ENCODE data around the gene TIMM13. TPM values are rescaled to one million over a fixed set of nuclear protein-coding genes. Genes with fewer than 3 reads are reported as not detected.

The TIMM13 gene
- total and polyA plus RNA-seq, 2 of the 8 experiments (the other 6 are each of a cell fraction or from before 2014, with no cell fraction given), result 270 to 275 TPM

DNA sequence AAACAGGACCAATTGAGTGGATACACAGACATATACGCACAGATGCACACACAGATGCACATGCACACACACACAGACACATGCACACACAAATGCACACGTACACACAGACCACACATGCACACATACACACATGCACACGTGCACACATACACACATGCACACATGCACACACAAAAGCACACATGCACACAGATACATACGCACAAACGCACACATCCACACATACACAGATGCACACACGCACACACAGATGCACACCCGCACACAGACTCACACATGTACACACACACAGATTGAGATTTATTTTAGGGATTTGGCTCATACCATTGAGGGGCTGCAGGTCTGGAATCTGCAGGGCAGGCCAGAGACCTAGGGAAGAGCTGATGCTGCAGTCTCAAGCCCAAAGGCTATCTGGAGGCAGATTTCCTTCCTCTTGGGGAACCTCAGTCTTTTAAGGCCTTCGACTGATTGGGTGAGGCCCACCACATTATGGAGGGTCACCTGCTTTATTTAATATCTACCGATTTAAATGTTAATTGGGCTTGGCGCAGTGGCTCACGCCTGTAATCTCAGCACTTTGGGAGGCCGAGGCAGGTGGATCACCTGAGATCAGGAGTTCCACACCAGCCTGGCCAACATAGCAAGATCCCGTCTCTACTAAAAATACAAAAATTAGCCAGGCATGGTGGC is 44.7 kb downstream of the TIMM13 start:
- Histone ChIP-seq H3K9me3 (ENCODE audit: insufficient read depth in 2 of 2, low read depth in 1 of 2, low read length in 1 of 2) (peaks cover 4% of the 10 kb centered on the region in 2 experiments; a peak in 1 of 4 replicates), H3K4me3 (ENCODE audit: extremely low read depth in 1 of 4, insufficient read depth in 2 of 4, low read depth in 3 of 4, low read length in 4 of 4) (no peak overlapping the region), H3K23me2 (ENCODE audit: low read depth, low read length) (no peaks in the 10 kb centered on the region; the same call in 1 of the 2 replicates), H4K8ac (ENCODE audit: extremely low read depth, insufficient read depth, low read length) (no peak overlapping the region), H3K4ac (replicated peaks; ENCODE audit: insufficient read length, low read depth, low read length) (no peak overlapping the region), H3K4me1 (replicated peaks in 1 of 4; ENCODE audit: control insufficient read depth in 3 of 4, insufficient read depth in 4 of 4, low read length in 3 of 4) (peaks cover 0 to 2% (median 0%) of the 10 kb centered on the region in 4 experiments; a peak in 3 of 7 replicates), H4K5ac (ENCODE audit: insufficient read length, low read depth, low read length) (no peak overlapping the region), H2BK5ac (ENCODE audit: low read depth, low read length) (no peak overlapping the region), H3K56ac (replicated peaks; ENCODE audit: insufficient read length, low read depth, low read length) (no peak overlapping the region), H3K14ac (ENCODE audit: insufficient read length) (no peak overlapping the region), H3K79me1 (ENCODE audit: low read depth, low read length) (no peaks in the 10 kb centered on the region), H3K27me3 (replicated peaks in 1 of 4; ENCODE audit: control insufficient read depth in 3 of 4, extremely low read depth in 1 of 4, insufficient read depth in 3 of 4, low read length in 3 of 4) (peaks cover 0 to 2% (median 0%) of the 10 kb centered on the region in 4 experiments; a peak in 2 of 7 replicates), H3K36me3 (ENCODE audit: control insufficient read depth in 2 of 4, insufficient read depth in 4 of 4, low read length in 3 of 4) (no peaks in the 10 kb centered on the region), H2BK15ac (ENCODE audit: low read length) (no peak overlapping the region), H3K9ac (replicated peaks in 1 of 4; ENCODE audit: extremely low read depth in 1 of 4, low read depth in 3 of 4, low read length in 3 of 4) (no peak overlapping the region), H3K79me2 (ENCODE audit: control insufficient read depth in 1 of 2, insufficient read depth in 2 of 2, low read length in 2 of 2) (no peaks in the 10 kb centered on the region), H3K4me2 (ENCODE audit: insufficient read depth in 1 of 2, low read depth in 2 of 2, low read length in 2 of 2) (no peak overlapping the region), H3K27ac (ENCODE audit: low read depth, low read length) (no peak overlapping the region), H2BK120ac (replicated peaks; ENCODE audit: low read depth, low read length) (no peak overlapping the region), H2BK20ac (ENCODE audit: low read length) (peak overlapping the region; percentile 74; the same call in 1 of the 2 replicates), H4K91ac (replicated peaks; ENCODE audit: insufficient read length, low read length) (no peak overlapping the region), H2AK5ac (ENCODE audit: low read depth, low read length) (0 out of 2 replicates have a peak overlapping the region, but pooled peaks have one; percentile 82), H2AFZ (ENCODE audit: low read length) (no peak overlapping the region), H3K23ac (ENCODE audit: insufficient read length) (no peak overlapping the region), H2BK12ac (ENCODE audit: low read depth, low read length) (no peak overlapping the region; the same call in 1 of the 2 replicates), H4K20me1 (replicated peaks in 1 of 2; ENCODE audit: control insufficient read depth in 1 of 2, insufficient read depth in 2 of 2, low read length in 2 of 2) (peaks cover 0 to 4% of the 10 kb centered on the region in 2 experiments), H3K18ac (ENCODE audit: extremely low read depth, low read length) (no peak overlapping the region)
- TF ChIP-seq SAP30 (IDR thresholded peaks at IDR 0.05; ENCODE audit: insufficient read depth, insufficient replicate concordance, low read length), result no peak
- TF ChIP-seq KDM1A (IDR thresholded peaks at IDR 0.05; ENCODE audit: borderline replicate concordance, low read length), result peak; percentile 88
- peak in 1 of 2 experiments; percentile 38; a peak in 1 of 4 replicates for TF ChIP-seq HDAC2 (IDR thresholded peaks at IDR 0.05; ENCODE audit: borderline replicate concordance in 1 of 2, low read depth in 2 of 2, low read length in 2 of 2)
- TF ChIP-seq, protein P1, sequence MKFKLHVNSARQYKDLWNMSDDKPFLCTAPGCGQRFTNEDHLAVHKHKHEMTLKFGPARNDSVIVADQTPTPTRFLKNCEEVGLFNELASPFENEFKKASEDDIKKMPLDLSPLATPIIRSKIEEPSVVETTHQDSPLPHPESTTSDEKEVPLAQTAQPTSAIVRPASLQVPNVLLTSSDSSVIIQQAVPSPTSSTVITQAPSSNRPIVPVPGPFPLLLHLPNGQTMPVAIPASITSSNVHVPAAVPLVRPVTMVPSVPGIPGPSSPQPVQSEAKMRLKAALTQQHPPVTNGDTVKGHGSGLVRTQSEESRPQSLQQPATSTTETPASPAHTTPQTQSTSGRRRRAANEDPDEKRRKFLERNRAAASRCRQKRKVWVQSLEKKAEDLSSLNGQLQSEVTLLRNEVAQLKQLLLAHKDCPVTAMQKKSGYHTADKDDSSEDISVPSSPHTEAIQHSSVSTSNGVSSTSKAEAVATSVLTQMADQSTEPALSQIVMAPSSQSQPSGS (IDR thresholded peaks at IDR 0.05; ENCODE audit: low read length), result no peak
- no peak for TF ChIP-seq JUN (IDR thresholded peaks at IDR 0.05; ENCODE audit: low read depth, low read length)
- TF ChIP-seq, protein P2, sequence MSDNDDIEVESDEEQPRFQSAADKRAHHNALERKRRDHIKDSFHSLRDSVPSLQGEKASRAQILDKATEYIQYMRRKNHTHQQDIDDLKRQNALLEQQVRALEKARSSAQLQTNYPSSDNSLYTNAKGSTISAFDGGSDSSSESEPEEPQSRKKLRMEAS (IDR thresholded peaks at IDR 0.05), result no peak
- TF ChIP-seq CBX8 (IDR thresholded peaks at IDR 0.05; ENCODE audit: borderline replicate concordance, low read depth, low read length), result no peak
- no peak for TF ChIP-seq TEAD4 (IDR thresholded peaks at IDR 0.05; ENCODE audit: low read depth, low read length)
- TF ChIP-seq POLR2A (IDR thresholded peaks at IDR 0.05; ENCODE audit: control extremely low read depth in 1 of 2, low read depth in 2 of 2, low read length in 2 of 2), result no peak
- no peak for TF ChIP-seq SIRT6 (IDR thresholded peaks at IDR 0.05; ENCODE audit: low read length)
- DNase-seq (ENCODE audit: low read depth in 1 of 2, low spot score in 2 of 2) (no peak), FAIRE-seq (no peak)
- CTCF ChIA-PET (ENCODE audit: partially characterized antibody), result no interaction called here
- WGBS, 2 experiments (ENCODE audit: extremely low coverage in 1 of 2, insufficient coverage in 1 of 2, insufficient read length in 1 of 2, insufficient replicate concordance in 2 of 2, low coverage in 1 of 2, low lambda C conversion rate in 2 of 2, missing lambda C conversion rate in 1 of 2), result 86% methylated on average over 13 of the region's 13 CpGs; no CpG with 5 or more reads in 1 of the 2 experiments
- POLR2A ChIA-PET (ENCODE audit: partially characterized antibody), result interaction anchor here (1.1 kb wide), 1 partner anchor 13 kb away, joined by 5 read pairs; no protein-coding TSS in a partner anchor

Data from H1 (cell line).